Type B pancreatic cell (in vitro differentiated cells): ENCODE measurements around the gene HEPACAM. TPM values are rescaled to one million over a fixed set of nuclear protein-coding genes. Genes with fewer than 3 reads are reported as not detected.
A peak's percentile ranks its signal among the peaks of the same experiment; 100 is the strongest.

Source experiments
- DNase-seq: peaks from one replicate; pipeline ENCODE4 v3.0.0; 2021; ENCODE audit warnings: mixed read lengths; ENCODE audit not compliant: unreplicated experiment; ENCODE audit errors: extremely low spot score
- H3K27ac Mint-ChIP-seq: 2 replicates; pipeline ENCODE4 v1.8.0; 2021; ENCODE audit warnings: mild to moderate bottlenecking, mixed read lengths
- H3K27me3 Mint-ChIP-seq: 2 replicates; pipeline ENCODE4 v1.8.0; 2021; ENCODE audit warnings: mixed read lengths
- H3K36me3 Mint-ChIP-seq: 2 replicates; pipeline ENCODE4 v1.8.0; 2021; ENCODE audit warnings: mixed read lengths
- H3K4me1 Mint-ChIP-seq: one replicate; pipeline ENCODE4 v1.8.0; 2021; ENCODE audit warnings: mixed read lengths; ENCODE audit not compliant: unreplicated experiment
- H3K4me3 Mint-ChIP-seq: 2 replicates; pipeline ENCODE4 v1.8.0; 2021; ENCODE audit warnings: mild to moderate bottlenecking, mixed read lengths
- H3K9me3 Mint-ChIP-seq: 2 replicates; pipeline ENCODE4 v1.8.0; 2021; ENCODE audit warnings: mixed read lengths
- CTCF ChIP-seq: fragments of 200-600 bp; sonication (generic); conservative IDR thresholded peaks from 2 replicates; pipeline ENCODE4 v1.5.0; 2021; ENCODE audit warnings: antibody characterized with exemption, mild to moderate bottlenecking
- total RNA-seq: library from RNA; stranded (reverse); gene quantifications from 2 replicates; pipeline ENCODE4 v1.2.1, GENCODE V29; 2021; ENCODE audit warnings: low replicate concordance

The HEPACAM gene
- total RNA-seq, 1 donor from 2014 or later, result 0.43 TPM

- no peak for TF ChIP-seq CTCF
- peaks cover 2% of the 10 kb centered on the region for H3K36me3 Mint-ChIP-seq
- H3K9me3 Mint-ChIP-seq, result no peaks in the 10 kb centered on the region
- H3K27me3 Mint-ChIP-seq, result peaks cover 75% of the 10 kb centered on the region
- peaks cover 5% of the 10 kb centered on the region for H3K4me1 Mint-ChIP-seq
- no peak overlapping the region for H3K27ac Mint-ChIP-seq
- H3K4me3 Mint-ChIP-seq, result peak overlapping the region; percentile 25
- DNase-seq, result peak; percentile 52
These were observed 61.1 kb downstream of the HEPACAM start for GRCh38 chr11:124874571-124875255.

DNA sequence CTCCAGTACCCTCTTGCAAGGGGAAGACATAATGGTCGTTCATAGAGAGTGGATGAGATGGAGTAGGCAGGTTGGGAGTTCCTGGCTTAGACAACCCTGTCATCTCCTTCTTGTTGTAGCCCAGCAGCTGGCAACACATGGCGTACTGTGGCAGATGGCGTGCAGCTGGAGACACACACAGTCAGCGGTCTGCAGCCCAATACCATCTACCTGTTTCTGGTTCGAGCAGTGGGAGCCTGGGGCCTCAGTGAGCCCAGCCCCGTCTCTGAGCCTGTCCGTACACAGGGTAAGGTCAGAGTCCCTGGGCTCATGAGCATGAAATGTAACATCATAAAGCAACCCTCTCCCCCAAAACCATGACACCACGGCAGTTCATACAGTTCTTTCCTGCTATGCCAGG, 61.9 kb downstream of the HEPACAM start:
- H3K36me3 Mint-ChIP-seq, result peaks cover 3% of the 10 kb centered on the region
- TF ChIP-seq CTCF, result no peak
- H3K27me3 Mint-ChIP-seq, result peaks cover 82% of the 10 kb centered on the region
- DNase-seq, result peak; percentile 60
- no peak overlapping the region for H3K27ac Mint-ChIP-seq
- peak overlapping the region; percentile 49 for H3K4me3 Mint-ChIP-seq
- peaks cover 5% of the 10 kb centered on the region for H3K4me1 Mint-ChIP-seq
- H3K9me3 Mint-ChIP-seq, result no peaks in the 10 kb centered on the region

DNA sequence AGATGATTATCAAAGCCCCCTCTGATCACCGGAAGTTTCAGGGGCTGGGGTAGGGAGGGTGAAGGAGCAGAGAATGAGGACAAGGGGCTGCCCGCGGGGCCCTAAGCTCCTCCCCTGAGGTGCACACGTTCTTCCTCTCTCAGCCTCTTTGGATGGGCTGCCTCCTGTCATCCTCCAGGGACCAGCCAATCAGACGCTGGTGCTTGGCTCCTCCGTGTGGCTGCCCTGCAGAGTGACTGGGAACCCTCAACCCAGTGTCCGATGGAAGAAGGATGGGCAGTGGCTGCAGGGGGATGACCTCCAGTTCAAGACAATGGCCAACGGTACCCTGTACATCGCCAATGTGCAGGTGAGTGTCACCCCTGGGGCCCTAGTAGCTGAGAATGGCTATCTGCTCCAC, 63.1 kb downstream of the HEPACAM start:
- Mint-ChIP-seq H3K9me3 (no peaks in the 10 kb centered on the region), H3K4me3 (no peak overlapping the region), H3K4me1 (peaks cover 8% of the 10 kb centered on the region), H3K27me3 (peaks cover 89% of the 10 kb centered on the region), H3K36me3 (peaks cover 3% of the 10 kb centered on the region), H3K27ac (no peak overlapping the region)
- DNase-seq, result peak; percentile 62
- TF ChIP-seq CTCF, result no peak

DNA sequence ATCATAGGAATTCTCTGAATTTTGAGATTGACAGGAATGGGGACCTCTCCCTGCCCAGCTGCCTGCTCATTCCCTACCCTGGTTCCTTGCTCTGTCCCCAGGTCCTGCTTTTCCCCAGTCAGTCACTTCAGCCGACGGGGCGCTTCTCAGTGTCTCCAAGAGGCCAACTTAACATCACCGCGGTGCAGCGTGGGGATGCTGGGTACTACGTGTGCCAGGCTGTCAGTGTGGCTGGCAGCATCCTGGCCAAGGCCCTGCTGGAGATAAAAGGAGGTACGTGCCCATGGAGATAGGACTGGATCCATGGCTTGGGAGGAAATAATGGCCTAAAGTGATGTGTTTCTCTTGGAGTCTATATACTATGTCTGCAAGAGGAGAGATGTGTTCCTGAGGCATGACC, 63.6 kb downstream of the HEPACAM start:
- DNase-seq, result peak; percentile 52

DNA sequence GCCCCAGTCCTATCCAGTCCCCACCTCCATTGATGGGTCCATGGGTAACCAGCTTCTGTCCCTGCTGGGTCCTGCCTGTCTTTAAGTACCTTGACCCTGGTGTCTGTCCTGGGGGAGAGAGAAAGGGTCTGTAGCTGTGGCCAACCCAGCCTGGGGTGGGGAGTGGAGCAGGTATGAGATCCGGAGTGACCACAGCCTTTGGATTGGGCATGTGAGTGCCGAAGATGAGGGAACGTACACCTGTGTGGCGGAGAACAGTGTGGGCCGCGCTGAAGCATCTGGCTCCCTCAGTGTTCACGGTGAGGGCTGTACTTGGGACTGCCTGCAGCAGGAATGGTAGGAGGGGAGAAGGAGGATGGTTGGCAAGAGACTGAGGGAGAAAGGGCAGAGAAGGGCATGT, 65.4 kb downstream of the HEPACAM start:
- Mint-ChIP-seq H3K4me3 (no peak overlapping the region), H3K27ac (no peak overlapping the region), H3K4me1 (peaks cover 10% of the 10 kb centered on the region), H3K36me3 (peaks cover 3% of the 10 kb centered on the region), H3K27me3 (peaks cover 100% of the 10 kb centered on the region), H3K9me3 (no peaks in the 10 kb centered on the region)
- TF ChIP-seq CTCF, result no peak
- peak; percentile 48 for DNase-seq

More for the DNA sequence above, 63.6 kb downstream of the HEPACAM start:
- Mint-ChIP-seq H3K27me3 (peaks cover 89% of the 10 kb centered on the region), H3K27ac (no peak overlapping the region), H3K4me3 (no peak overlapping the region), H3K36me3 (peaks cover 3% of the 10 kb centered on the region), H3K9me3 (no peaks in the 10 kb centered on the region), H3K4me1 (peaks cover 11% of the 10 kb centered on the region)
- no peak for TF ChIP-seq CTCF
